HL-60/S4 (cell line): ENCODE results near the gene CTIF.

Experiments used
- in situ Hi-C: fragments of 300-500 bp; cut with MboI; formaldehyde crosslinking; loops from 2 replicates; pipeline ENCODE4 v1.14.3; 2022; ENCODE audit warnings: low sequenced_read_pairs

The CTIF gene

GRCh38 chr18:48550101-48550729 is 11.4 kb downstream of the CTIF start:
- in situ Hi-C loops = no loop called here

GRCh38 chr18:48551100-48551499 is 12.3 kb downstream of the CTIF start:
- in situ Hi-C loops = no loop called here

- in situ Hi-C loops = no loop called here
These were observed 13.3 kb downstream of the CTIF start for GRCh38 chr18:48552130-48552529.

GRCh38 chr18:48553236-48553635 is 14.4 kb downstream of the CTIF start:
- in situ Hi-C loops = no loop called here

GRCh38 chr18:48554610-48555400 is 16.0 kb downstream of the CTIF start:
- in situ Hi-C loops = no loop called here

- in situ Hi-C loops = no loop called here
These were observed 16.7 kb downstream of the CTIF start for GRCh38 chr18:48555465-48555995.

- in situ Hi-C loops = no loop called here
These were observed 18.9 kb downstream of the CTIF start for GRCh38 chr18:48557640-48558174.

GRCh38 chr18:48558248-48558647 is 19.4 kb downstream of the CTIF start:
- in situ Hi-C loops = no loop called here

- in situ Hi-C loops = no loop called here
These were observed 21.7 kb downstream of the CTIF start for GRCh38 chr18:48560491-48560890.

GRCh38 chr18:48562075-48562474 is 23.2 kb downstream of the CTIF start:
- in situ Hi-C loops = no loop called here

- in situ Hi-C loops = no loop called here
These were observed 24.2 kb downstream of the CTIF start for GRCh38 chr18:48563027-48563426.

GRCh38 chr18:48564139-48564538 is 25.3 kb downstream of the CTIF start:
- in situ Hi-C loops = no loop called here

GRCh38 chr18:48565105-48565504 is 26.3 kb downstream of the CTIF start:
- in situ Hi-C loops = no loop called here

- in situ Hi-C loops = no loop called here
These were observed 27.8 kb downstream of the CTIF start for GRCh38 chr18:48566589-48566988.

- in situ Hi-C loops = no loop called here
These were observed 28.6 kb downstream of the CTIF start for GRCh38 chr18:48567388-48567787.

GRCh38 chr18:48569139-48569914 is 30.5 kb downstream of the CTIF start:
- in situ Hi-C loops = no loop called here

GRCh38 chr18:48569915-48570264 is 31.1 kb downstream of the CTIF start:
- in situ Hi-C loops = no loop called here

- in situ Hi-C loops = no loop called here
These were observed 31.5 kb downstream of the CTIF start for GRCh38 chr18:48570313-48570712.

- in situ Hi-C loops = no loop called here
These were observed 33.0 kb downstream of the CTIF start for GRCh38 chr18:48571639-48572384.

- in situ Hi-C loops = no loop called here
These were observed 33.7 kb downstream of the CTIF start for GRCh38 chr18:48572402-48573126.
